ENCODE results near the gene POU6F2. TPM values are rescaled to one million over a fixed set of nuclear protein-coding genes. Genes with fewer than 3 reads are reported as not detected.

POU6F2 gene
- polyA plus RNA-seq, 1 experiment = not detected

GRCh38 chr7:39145935-39146334 is 168.2 kb downstream of the POU6F2 start:
- Histone ChIP-seq H3K36me3 (ENCODE audit: control insufficient read depth, insufficient read depth, low read length) (no peaks in the 10 kb centered on the region), H3K27me3 (ENCODE audit: control insufficient read depth, insufficient read depth, low read length) (no peaks in the 10 kb centered on the region), H3K4me3 (ENCODE audit: low read depth, low read length) (no peak overlapping the region)
- CTCF ChIA-PET = interaction anchor here (0.7 to 1.0 kb wide), 2 partner anchors 10 to 329 kb away, joined by 3 read pairs; no protein-coding TSS in a partner anchor
- no peak for TF ChIP-seq CTCF (IDR thresholded peaks at IDR 0.05; ENCODE audit: insufficient read depth, low read depth, low read length)
- no peak for DNase-seq (ENCODE audit: low read depth)
- POLR2A ChIA-PET = no interaction called here

- POLR2A ChIA-PET = no interaction called here
Observed at GRCh38 chr7:39152701-39153100, 175.0 kb downstream of the POU6F2 start.

GRCh38 chr7:39153113-39153512 is 175.4 kb downstream of the POU6F2 start:
- CTCF ChIA-PET = no interaction called here
- no peaks in the 10 kb centered on the region for H3K36me3 ChIP-seq (ENCODE audit: control insufficient read depth, insufficient read depth, low read length)
- no peaks in the 10 kb centered on the region for H3K27me3 ChIP-seq (ENCODE audit: control insufficient read depth, insufficient read depth, low read length)
- no peak overlapping the region for H3K4me3 ChIP-seq (ENCODE audit: low read depth, low read length)
- no peak for DNase-seq (ENCODE audit: low read depth)
- POLR2A ChIA-PET = no interaction called here
- no peak for TF ChIP-seq CTCF (IDR thresholded peaks at IDR 0.05; ENCODE audit: insufficient read depth, low read depth, low read length)

More at GRCh38 chr7:39152701-39153100, 175.0 kb downstream of the POU6F2 start:
- CTCF ChIA-PET = no interaction called here
- Histone ChIP-seq H3K4me3 (ENCODE audit: low read depth, low read length) (no peak overlapping the region), H3K36me3 (ENCODE audit: control insufficient read depth, insufficient read depth, low read length) (no peaks in the 10 kb centered on the region), H3K27me3 (ENCODE audit: control insufficient read depth, insufficient read depth, low read length) (no peaks in the 10 kb centered on the region)
- no peak for TF ChIP-seq CTCF (IDR thresholded peaks at IDR 0.05; ENCODE audit: insufficient read depth, low read depth, low read length)
- no peak for DNase-seq (ENCODE audit: low read depth)

GRCh38 chr7:39153647-39154046 is 175.9 kb downstream of the POU6F2 start:
- DNase-seq (ENCODE audit: low read depth) = no peak

GRCh38 chr7:39154815-39155214 is 177.1 kb downstream of the POU6F2 start:
- TF ChIP-seq CTCF (IDR thresholded peaks at IDR 0.05; ENCODE audit: insufficient read depth, low read depth, low read length) = no peak
- no peak for DNase-seq (ENCODE audit: low read depth)
- POLR2A ChIA-PET = no interaction called here
- Histone ChIP-seq H3K27me3 (ENCODE audit: control insufficient read depth, insufficient read depth, low read length) (no peaks in the 10 kb centered on the region), H3K36me3 (ENCODE audit: control insufficient read depth, insufficient read depth, low read length) (no peaks in the 10 kb centered on the region), H3K4me3 (ENCODE audit: low read depth, low read length) (no peak overlapping the region)
- CTCF ChIA-PET = no interaction called here

More at GRCh38 chr7:39153647-39154046, 175.9 kb downstream of the POU6F2 start:
- ChIA-PET CTCF (no interaction called here), POLR2A (no interaction called here)
- H3K36me3 ChIP-seq (ENCODE audit: control insufficient read depth, insufficient read depth, low read length) = no peaks in the 10 kb centered on the region
- TF ChIP-seq CTCF (IDR thresholded peaks at IDR 0.05; ENCODE audit: insufficient read depth, low read depth, low read length) = no peak
- no peaks in the 10 kb centered on the region for H3K27me3 ChIP-seq (ENCODE audit: control insufficient read depth, insufficient read depth, low read length)
- H3K4me3 ChIP-seq (ENCODE audit: low read depth, low read length) = no peak overlapping the region

All from BJ (cell line).